ENCODE results near the gene ANGEL1.

Gene ANGEL1

DNA sequence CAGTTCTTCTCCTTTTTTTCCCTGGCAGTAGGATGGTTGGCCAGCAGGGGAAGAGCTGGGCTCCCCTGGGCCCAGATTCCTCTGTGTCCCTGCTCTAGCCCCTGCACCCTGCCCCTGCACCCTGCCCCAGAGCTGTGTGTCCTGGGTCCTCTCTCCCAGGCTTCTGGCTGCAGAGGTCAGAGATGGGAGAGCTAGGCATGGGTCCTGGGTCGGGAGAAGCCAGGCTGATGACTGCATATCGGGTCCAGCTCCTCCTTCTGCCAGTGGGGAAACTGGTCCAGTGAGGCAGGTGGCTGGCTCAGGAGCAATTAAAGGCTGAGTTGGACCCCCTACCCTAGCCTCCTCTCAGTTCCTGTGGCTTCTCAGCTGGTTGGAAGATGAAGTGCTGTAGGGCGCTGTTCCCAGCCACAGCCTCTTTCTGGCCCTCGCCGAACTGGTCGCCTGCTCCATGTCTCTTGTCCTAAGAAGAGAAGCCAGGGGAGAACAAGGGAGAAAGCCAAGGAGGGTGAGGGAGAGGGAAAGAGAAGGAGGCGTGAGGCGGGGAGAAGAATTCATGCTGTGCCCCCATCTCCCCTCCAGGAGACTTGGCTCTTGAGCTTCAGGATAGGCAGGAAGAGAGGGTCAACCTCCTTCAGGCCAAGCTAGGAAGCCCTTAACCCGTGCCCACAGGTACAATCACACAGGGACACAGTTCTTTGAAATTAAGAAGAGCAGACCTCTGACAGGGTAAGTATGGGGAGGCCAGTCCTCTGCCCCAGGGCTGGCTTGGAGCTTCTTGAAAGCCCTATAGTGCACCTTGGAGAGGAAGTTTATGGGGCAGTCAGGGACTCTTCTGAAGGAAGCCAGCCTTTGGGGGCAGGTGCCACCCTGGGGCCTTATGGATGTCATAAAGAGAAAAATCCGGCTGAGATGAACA is 41.9 kb downstream of the ANGEL1 start:
- no peak overlapping the region for H3K9ac ChIP-seq (ENCODE audit: low read depth, low read length)
- H3K36me3 ChIP-seq (ENCODE audit: insufficient read depth, low read length), result no peaks in the 10 kb centered on the region
- H3K4me1 ChIP-seq (ENCODE audit: insufficient read depth, low read length), result peaks cover 11% of the 10 kb centered on the region; the same call in 1 of the 2 replicates
- H3K9me3 ChIP-seq (ENCODE audit: control insufficient read depth, insufficient read depth, low read length), result no peaks in the 10 kb centered on the region

DNA sequence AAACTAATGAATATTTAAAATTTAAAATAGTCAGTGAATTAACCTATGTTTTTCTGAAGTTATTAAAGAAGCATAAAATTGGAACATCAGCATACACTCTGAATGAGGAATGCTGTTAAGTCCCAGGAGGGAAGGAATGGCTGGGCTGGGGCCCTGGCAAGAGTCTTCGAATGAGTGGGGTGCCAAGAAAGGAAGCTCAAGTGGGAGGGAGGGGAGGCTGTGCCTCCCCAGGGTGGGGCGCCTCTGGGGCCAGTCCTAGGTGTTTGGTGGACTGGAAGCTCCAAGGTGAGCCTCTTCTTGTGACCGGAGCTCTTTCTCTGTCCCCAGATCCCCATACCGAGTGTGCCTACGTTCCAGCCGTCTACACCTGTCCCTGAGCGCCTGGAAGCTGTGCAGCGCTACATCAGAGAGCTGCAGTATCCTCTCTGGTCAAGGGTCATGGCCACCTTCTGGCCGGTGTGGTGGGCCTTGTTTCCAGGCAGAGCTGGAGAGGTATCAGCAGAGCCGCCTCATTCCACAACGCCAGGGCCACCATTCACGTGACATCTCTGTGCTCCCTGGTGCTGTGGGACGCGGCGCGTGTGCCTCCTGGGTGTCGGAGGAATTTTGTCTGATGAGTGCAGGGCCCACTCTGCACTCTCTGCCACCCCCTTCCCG is 42.9 kb downstream of the ANGEL1 start:
- Histone ChIP-seq H3K9me3 (ENCODE audit: control insufficient read depth, insufficient read depth, low read length) (no peaks in the 10 kb centered on the region), H3K9ac (ENCODE audit: low read depth, low read length) (no peak overlapping the region), H3K4me1 (ENCODE audit: insufficient read depth, low read length) (peaks cover 11% of the 10 kb centered on the region; the same call in 1 of the 2 replicates), H3K36me3 (ENCODE audit: insufficient read depth, low read length) (no peaks in the 10 kb centered on the region)

DNA sequence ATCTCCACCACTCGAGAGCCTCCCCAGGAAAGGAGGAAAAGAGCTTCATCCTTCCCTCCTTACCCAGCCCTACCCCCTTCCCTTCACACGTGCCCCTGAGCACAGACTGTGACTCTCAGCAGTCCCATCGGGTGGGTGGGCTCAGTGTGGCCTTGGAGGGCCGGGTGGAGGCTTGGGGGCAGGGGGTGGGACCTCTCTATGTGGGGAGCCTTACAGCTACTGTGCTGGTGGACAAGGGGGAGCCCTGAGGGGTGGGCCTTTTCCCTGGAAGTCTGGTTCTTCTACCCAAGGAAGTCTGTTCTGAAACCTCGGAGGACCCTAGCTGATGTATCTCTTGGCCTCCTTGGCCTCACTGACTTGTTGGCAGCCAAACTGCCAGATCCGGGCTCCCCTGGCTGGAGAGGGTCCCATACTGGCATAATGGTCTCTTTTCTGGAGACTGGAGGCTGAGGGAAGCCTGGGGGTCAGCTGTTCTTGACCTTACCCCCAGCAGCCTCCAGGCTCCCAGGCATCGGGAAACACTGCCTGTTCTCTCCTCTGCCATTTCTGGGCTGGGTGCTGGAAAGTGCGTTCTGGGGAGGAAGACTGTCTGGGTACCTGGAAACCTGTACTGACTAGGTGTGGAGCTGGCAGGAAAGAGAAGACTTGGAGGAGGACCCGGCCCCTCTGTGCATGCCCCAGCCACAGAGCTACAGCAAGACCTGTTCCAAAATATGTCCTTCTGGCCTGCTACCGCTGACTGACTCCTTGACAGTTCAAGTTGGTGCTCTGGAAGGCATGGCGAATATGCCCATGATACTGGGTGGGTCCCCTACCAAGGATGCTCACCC is 43.8 kb downstream of the ANGEL1 start:
- Histone ChIP-seq H3K4me1 (ENCODE audit: insufficient read depth, low read length) (peaks cover 11% of the 10 kb centered on the region; the same call in 1 of the 2 replicates), H3K9ac (ENCODE audit: low read depth, low read length) (no peak overlapping the region), H3K36me3 (ENCODE audit: insufficient read depth, low read length) (no peaks in the 10 kb centered on the region), H3K9me3 (ENCODE audit: control insufficient read depth, insufficient read depth, low read length) (no peaks in the 10 kb centered on the region)

DNA sequence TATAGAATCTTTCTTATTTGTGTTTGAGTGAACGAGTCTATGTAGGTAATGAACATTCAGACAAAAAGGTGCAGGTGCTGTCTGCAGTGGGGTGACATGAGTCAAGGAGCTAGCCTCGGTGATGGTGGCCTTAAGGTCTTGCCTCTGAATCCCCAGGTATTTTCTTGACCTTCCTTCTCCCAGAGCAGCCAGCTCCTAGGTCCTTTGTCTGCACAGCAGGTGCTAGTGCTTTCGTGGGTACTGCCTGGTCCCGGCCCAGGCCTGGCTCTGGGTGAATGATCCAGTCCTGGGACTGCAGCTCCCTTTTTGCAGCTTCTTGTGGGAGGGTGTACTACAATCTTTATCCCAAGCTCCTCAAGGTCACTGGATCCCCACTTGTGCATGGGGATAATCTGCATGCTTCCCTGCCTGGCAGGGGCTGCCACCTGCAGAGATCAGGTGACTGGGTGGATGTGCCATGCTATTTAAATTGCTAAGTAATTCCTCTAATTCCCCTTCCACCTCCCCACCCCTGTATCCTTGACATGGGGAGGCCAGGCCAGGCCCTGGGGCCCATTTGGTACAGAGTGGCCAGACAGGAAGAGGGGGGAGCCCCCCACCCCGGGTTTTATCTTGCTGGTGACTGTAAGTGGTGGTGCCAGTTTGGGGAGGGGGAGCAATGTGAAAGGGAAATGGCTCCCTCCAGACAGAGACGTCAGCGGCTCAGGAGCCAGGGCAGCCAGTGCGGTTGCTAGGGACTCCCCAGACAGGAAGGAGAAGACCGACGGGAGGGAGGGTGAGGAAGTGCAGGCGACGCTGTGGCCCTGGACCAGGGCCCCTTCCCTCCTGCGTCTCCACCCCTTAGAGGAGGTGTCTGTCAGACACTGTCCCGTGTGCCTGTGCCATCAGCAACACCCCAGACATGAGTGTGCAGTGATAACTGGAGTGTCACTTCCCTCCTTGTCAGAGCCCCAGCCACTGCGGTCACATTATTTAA is 44.7 kb downstream of the ANGEL1 start:
- no peaks in the 10 kb centered on the region for H3K9me3 ChIP-seq (ENCODE audit: control insufficient read depth, insufficient read depth, low read length)
- no peak overlapping the region for H3K9ac ChIP-seq (ENCODE audit: low read depth, low read length)
- H3K36me3 ChIP-seq (ENCODE audit: insufficient read depth, low read length), result no peaks in the 10 kb centered on the region
- H3K4me1 ChIP-seq (ENCODE audit: insufficient read depth, low read length), result peaks cover 7% of the 10 kb centered on the region; the same call in 1 of the 2 replicates

DNA sequence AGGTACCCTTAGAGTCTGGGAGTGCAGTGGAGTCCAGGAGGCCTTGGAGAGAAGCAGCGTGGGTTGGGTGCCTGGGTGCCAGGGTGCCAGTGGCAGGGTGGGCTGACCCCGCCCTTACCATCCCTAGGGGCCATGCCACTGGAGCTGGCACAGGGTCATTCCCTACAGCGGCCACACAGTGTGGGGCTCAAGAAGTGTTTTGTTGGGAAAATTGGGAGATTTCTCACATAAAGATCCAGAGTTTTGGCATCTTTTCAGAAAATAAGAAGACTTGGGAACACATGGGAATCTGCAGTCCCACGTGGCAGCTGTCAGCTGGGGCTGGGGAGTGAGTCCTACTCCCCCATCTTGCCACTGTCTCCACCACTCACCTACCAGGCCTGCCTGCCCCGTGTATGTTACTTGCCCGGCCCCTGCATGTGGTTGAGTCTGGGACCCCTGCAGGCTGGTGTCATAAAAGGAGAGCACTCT is 47.2 kb downstream of the ANGEL1 start:
- peaks cover 7% of the 10 kb centered on the region; the same call in 1 of the 2 replicates for H3K4me1 ChIP-seq (ENCODE audit: insufficient read depth, low read length)
- no peaks in the 10 kb centered on the region for H3K9me3 ChIP-seq (ENCODE audit: control insufficient read depth, insufficient read depth, low read length)
- no peak overlapping the region for H3K9ac ChIP-seq (ENCODE audit: low read depth, low read length)
- no peaks in the 10 kb centered on the region for H3K36me3 ChIP-seq (ENCODE audit: insufficient read depth, low read length)

DNA sequence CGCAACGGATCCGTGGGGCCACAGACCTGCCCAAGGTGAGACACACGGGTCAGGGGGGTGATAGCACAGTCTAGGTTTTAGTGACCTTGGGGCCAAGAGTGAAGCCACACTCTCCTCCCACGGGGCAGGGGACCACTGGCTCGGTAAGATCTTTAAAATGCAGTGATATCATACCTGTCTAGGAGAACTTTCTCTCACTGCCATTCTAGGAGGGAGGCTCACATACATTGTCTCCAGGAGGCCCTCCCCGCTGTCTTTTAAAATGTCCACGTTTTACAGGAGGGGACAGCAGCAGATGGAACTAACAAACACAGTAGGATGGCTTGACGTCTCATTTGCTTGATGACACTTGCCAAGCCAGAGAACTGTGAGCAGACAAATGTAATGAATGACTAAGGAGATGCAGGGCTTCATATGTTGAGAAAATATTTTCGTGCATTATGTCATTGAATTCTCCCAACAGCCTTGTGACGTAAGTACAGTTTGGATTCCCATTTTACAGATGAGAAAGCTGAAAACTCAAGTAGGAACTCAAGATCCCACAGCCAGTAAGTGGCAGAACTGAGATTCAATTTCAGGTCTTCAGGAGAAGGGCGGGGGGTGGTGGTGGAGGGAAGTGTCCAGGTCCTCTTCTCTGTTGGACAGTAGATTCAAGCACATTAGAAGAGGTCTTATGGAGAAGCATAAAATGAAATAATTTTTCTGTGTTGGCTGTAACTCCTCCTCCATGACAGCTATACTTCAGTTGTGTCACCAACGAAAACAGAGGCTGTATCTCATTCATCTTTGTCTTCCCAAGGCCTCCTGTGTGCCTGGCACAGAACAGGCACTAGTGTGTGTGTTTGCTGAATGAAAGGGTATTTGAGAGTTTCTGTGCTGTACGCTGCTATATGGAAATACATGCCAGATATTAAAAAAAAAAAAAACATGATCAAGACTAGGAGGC is 49.3 kb downstream of the ANGEL1 start:
- Histone ChIP-seq H3K36me3 (ENCODE audit: insufficient read depth, low read length) (no peaks in the 10 kb centered on the region), H3K9me3 (ENCODE audit: control insufficient read depth, insufficient read depth, low read length) (no peaks in the 10 kb centered on the region), H3K4me1 (ENCODE audit: insufficient read depth, low read length) (peaks cover 9% of the 10 kb centered on the region; the same call in 1 of the 2 replicates), H3K9ac (ENCODE audit: low read depth, low read length) (no peak overlapping the region)

DNA sequence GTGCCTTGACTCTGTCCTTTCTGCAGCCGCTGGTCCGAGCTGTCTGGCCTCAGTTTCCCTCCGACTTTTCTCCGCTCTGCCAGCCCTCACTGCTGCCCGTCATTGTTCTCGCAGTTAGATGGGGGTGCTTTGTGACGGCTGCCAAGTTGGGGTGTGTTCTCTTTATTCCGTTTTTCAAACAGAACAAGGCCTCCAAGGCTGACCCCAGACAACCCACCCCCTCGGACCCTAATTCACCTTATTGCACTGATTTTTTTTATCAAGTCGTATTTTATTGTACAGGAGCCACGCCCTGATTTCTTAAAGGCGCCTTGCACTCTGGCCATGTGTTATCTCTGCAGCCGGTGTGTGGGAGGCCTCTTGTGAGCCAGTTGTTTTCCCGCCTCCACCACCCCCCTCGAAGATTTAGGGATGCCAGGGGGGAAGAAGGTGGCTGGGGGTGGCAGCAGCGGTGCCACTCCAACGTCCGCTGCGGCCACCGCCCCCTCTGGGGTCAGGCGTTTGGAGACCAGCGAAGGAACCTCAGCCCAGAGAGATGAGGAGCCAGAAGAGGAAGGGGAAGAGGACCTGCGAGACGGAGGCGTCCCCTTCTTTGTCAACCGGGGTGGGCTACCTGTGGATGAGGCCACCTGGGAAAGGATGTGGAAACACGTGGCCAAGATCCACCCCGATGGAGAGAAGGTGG is 50.1 kb downstream of the ANGEL1 start:
- H3K9ac ChIP-seq (ENCODE audit: low read depth, low read length), result peak overlapping the region; percentile 95; the same call in 1 of the 2 replicates
- no peaks in the 10 kb centered on the region for H3K9me3 ChIP-seq (ENCODE audit: control insufficient read depth, insufficient read depth, low read length)
- H3K4me1 ChIP-seq (ENCODE audit: insufficient read depth, low read length), result peaks cover 9% of the 10 kb centered on the region; the same call in 1 of the 2 replicates
- H3K36me3 ChIP-seq (ENCODE audit: insufficient read depth, low read length), result no peaks in the 10 kb centered on the region

DNA sequence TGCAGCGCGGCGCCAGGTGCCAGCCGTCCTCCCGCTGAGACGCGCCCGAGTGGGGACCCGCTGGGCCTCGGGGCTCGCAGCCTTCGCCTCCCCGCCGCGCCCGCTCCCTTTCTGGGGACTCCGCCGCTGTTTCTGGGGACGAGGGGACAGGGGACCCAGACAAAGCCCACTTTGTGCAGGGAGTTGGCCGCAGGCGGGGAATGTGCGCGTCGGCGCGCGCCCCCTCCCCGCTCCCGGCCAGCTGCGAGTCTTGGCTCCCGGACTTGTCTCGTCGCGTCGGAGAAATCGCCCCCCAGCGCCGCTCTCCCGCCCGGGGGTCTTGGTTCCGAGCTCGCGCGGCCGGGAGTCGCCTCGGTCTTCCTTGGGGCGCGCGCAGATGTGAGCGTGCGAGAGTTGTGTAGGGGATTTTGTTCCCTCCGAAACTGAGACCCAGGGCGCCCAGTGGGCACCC is 50.7 kb downstream of the ANGEL1 start:
- Histone ChIP-seq H3K36me3 (ENCODE audit: insufficient read depth, low read length) (no peaks in the 10 kb centered on the region), H3K9ac (ENCODE audit: low read depth, low read length) (peak overlapping the region; percentile 95), H3K4me1 (ENCODE audit: insufficient read depth, low read length) (peaks cover 9% of the 10 kb centered on the region; the same call in 1 of the 2 replicates), H3K9me3 (ENCODE audit: control insufficient read depth, insufficient read depth, low read length) (no peaks in the 10 kb centered on the region)

DNA sequence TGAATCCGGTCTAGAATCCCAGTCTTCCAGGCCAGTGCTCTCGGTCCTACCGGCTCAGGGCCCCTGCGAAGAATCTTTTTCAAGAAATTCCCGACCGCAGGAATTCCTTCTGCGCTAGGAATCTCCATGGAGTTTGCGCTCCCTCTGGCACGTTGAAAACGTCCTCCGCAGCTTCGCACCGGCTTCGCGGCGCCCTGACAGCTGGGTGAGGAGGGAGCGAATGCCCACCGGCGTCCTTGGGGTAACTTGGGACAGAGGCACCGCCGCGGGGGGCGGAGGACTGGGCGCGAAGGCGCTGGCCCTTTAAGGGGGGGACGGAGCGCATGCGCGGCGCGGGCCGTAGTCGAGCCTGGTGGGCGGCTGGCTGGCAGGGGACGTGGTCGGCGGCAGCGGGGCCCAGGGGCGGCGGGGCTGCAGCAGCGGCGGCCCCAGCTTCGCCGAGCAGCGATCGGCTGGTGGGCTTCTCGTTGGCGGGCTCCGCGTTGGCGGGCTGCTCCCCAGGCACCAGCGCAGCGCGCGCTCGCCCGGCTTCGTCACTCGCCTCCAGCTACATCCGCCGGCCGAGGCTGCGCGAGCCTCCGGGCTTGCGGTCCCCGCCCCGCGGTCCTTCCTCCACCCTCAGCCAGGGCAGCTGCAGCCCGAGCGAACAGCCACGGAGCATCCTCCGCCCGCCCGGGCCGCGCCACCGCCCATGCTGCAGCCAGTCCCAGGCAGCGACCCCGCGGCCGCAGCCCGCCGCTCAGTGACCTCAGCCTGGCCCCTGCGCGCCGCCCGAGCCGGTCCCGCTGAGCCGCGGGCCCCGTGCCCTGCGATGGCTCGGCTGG is 51.3 kb downstream of the ANGEL1 start, which contains the start of gene VASH1:
TSS of gene VASH1 (plus strand) at position 333 of the 824 bp plus-strand sequence. CDS start 1,354 bp downstream, outside the sequence.
- Histone ChIP-seq H3K9ac (ENCODE audit: low read depth, low read length) (peak within 1 kb of the TSS; percentile 95), H3K36me3 (ENCODE audit: insufficient read depth, low read length) (no peaks in the 10 kb centered on the region), H3K4me1 (ENCODE audit: insufficient read depth, low read length) (peaks cover 9% of the 10 kb centered on the region; the same call in 1 of the 2 replicates), H3K9me3 (ENCODE audit: control insufficient read depth, insufficient read depth, low read length) (no peaks in the 10 kb centered on the region)

DNA sequence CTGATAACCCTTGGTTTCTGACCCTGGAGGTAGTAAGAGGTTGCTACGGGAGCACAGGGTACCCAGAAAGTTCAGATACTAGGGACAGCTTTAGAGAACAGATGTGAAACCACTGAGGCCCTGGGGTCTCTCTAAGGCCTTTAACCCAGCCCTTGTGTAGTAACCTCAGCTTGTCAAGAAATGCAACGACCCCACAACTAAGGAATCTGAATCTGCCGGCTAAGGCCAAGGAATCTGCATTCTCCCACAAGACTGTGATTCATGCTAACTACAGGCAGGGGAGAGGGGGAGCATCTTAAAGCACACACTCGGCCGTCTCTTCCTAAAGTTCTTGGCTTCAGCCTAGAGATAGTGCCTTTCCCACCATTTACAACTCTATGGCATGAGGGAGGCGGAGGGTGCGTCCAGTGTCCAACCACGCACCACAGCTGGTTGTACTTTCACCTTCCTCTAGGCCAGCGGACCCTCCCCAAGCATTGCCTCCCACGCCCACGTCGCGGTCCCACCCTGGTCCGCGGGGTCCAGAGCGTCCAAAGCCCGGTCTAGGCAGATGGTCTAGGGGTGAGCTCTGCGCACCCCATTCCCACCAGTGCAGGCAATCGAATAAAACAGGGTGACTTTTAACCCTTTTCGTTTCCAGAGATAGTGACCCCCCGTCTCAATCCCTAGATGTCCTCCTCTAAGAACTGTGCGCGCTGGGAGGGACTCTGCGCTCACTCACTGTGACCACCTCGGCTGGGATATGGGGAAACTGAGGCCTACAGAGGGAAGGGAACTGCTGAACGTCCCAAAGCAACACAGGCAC is 52.1 kb downstream of the ANGEL1 start:
- H3K9me3 ChIP-seq (ENCODE audit: control insufficient read depth, insufficient read depth, low read length), result no peaks in the 10 kb centered on the region
- H3K4me1 ChIP-seq (ENCODE audit: insufficient read depth, low read length), result peaks cover 9% of the 10 kb centered on the region; the same call in 1 of the 2 replicates
- H3K9ac ChIP-seq (ENCODE audit: low read depth, low read length), result peak overlapping the region; percentile 95
- no peaks in the 10 kb centered on the region for H3K36me3 ChIP-seq (ENCODE audit: insufficient read depth, low read length)

Data from ES-I3 (cell line).